ENCODE measurements around the gene CNTNAP2.

GRCh38 chr7:146826329-146826728 lies 709.7 kb downstream of the CNTNAP2 start:
- TF ChIP-seq FOXM1 (IDR thresholded peaks at IDR 0.05; ENCODE audit: borderline replicate concordance) (no peak), LEF1 (IDR thresholded peaks at IDR 0.05; ENCODE audit: borderline replicate concordance) (no peak), NFRKB (IDR thresholded peaks at IDR 0.05) (no peak), CTBP1 (IDR thresholded peaks at IDR 0.05; ENCODE audit: borderline replicate concordance) (no peak), ELF4 (IDR thresholded peaks at IDR 0.05) (no peak), ZNF384 (IDR thresholded peaks at IDR 0.05) (no peak), FOXK2 (IDR thresholded peaks at IDR 0.05) (no peak)
